Mesenchymal stem cell (in vitro differentiated cells and primary cell): ENCODE measurements around the gene QSOX1.

Experiments used
- DNase-seq: peaks from one replicate; pipeline ENCODE4 v3.0.0-alpha.2; 2013
- H2AFZ ChIP-seq: one replicate; pipeline ENCODE4 v1.6.1; 2013; ENCODE audit warnings: low read depth, mild to moderate bottlenecking, control low read depth, inconsistent platforms, low read length, moderate library complexity
- H2AK5ac ChIP-seq: 2 replicates; pipeline ENCODE4 v1.6.1; 2013; ENCODE audit warnings: low read length, moderate library complexity, mild to moderate bottlenecking, inconsistent platforms; ENCODE audit not compliant: severe bottlenecking
- H2BK120ac ChIP-seq: one replicate; pipeline ENCODE4 v1.6.1; 2013; ENCODE audit warnings: low read depth, mild to moderate bottlenecking, inconsistent platforms, low read length, moderate library complexity
- H2BK12ac ChIP-seq, 2 experiments: one replicate each; pipeline ENCODE4 v1.6.1; 2013; ENCODE audit warnings: inconsistent platforms in 2 of 2, low read length in 2 of 2, mild to moderate bottlenecking in 2 of 2, moderate library complexity in 2 of 2, control low read depth in 1 of 2
- H2BK15ac ChIP-seq: one replicate; pipeline ENCODE4 v1.6.1; 2013; ENCODE audit warnings: mild to moderate bottlenecking, low read depth, inconsistent platforms; ENCODE audit not compliant: poor library complexity, severe bottlenecking
- H2BK5ac ChIP-seq: 2 replicates; pipeline ENCODE4 v1.6.1; 2013; ENCODE audit warnings: low read depth, mild to moderate bottlenecking, low read length, control low read depth, inconsistent platforms; ENCODE audit not compliant: poor library complexity, severe bottlenecking
- H3K14ac ChIP-seq, 2 experiments: one replicate each; pipeline ENCODE4 v1.6.1; 2013; ENCODE audit warnings: inconsistent platforms in 2 of 2, low read length in 2 of 2, control low read depth in 1 of 2, mild to moderate bottlenecking in 1 of 2, moderate library complexity in 1 of 2
- H3K18ac ChIP-seq, 2 experiments: one replicate each; pipeline ENCODE4 v1.6.1; 2013; ENCODE audit warnings: inconsistent platforms in 2 of 2, low read length in 2 of 2, control low read depth in 1 of 2, low read depth in 1 of 2, mild to moderate bottlenecking in 1 of 2
- H3K23ac ChIP-seq, 2 experiments: one replicate each; pipeline ENCODE4 v1.6.1; 2013; ENCODE audit warnings: inconsistent platforms in 2 of 2, low read length in 2 of 2, mild to moderate bottlenecking in 2 of 2, moderate library complexity in 2 of 2, control low read depth in 1 of 2
- H3K27ac ChIP-seq: 2 replicates; pipeline ENCODE4 v1.5.1; 2013; ENCODE audit warnings: mild to moderate bottlenecking, moderate library complexity, low read length, control low read depth, inconsistent platforms; ENCODE audit not compliant: poor library complexity, severe bottlenecking
- H3K27me3 ChIP-seq, 2 experiments: 2 replicates each; pipeline versions ENCODE4 v1.6.1 to v1.7.0; 2013; ENCODE audit warnings: low read length in 2 of 2, mild to moderate bottlenecking in 2 of 2, moderate library complexity in 2 of 2, control low read depth in 1 of 2, inconsistent platforms in 1 of 2; ENCODE audit not compliant: control insufficient read depth in 1 of 2, insufficient read depth in 1 of 2
- H3K36me3 ChIP-seq, 2 experiments: 2 replicates each; pipeline versions ENCODE4 v1.6.1 to v1.7.0; 2013; ENCODE audit warnings: low read length in 2 of 2, control low read depth in 1 of 2, inconsistent platforms in 1 of 2, low read depth in 1 of 2, mild to moderate bottlenecking in 1 of 2; ENCODE audit not compliant: insufficient read depth in 2 of 2, control insufficient read depth in 1 of 2
- H3K4ac ChIP-seq, 2 experiments: one replicate each; pipeline ENCODE4 v1.6.1; 2013; ENCODE audit warnings: inconsistent platforms in 2 of 2, low read length in 2 of 2, mild to moderate bottlenecking in 2 of 2, moderate library complexity in 2 of 2, control low read depth in 1 of 2, low read depth in 1 of 2
- H3K4me1 ChIP-seq: 2 replicates; pipeline ENCODE4 v1.6.1; 2013; ENCODE audit warnings: low read depth, low read length, control low read depth; ENCODE audit not compliant: control insufficient read depth, insufficient read depth
- H3K4me2 ChIP-seq: 2 replicates; pipeline ENCODE4 v1.6.1; 2013; ENCODE audit warnings: low read length, mild to moderate bottlenecking, inconsistent platforms; ENCODE audit not compliant: poor library complexity, severe bottlenecking
- H3K4me3 ChIP-seq, 2 experiments: 2 replicates each; pipeline versions ENCODE4 v1.5.1 to v1.7.0; 2013; ENCODE audit warnings: low read length in 2 of 2, mild to moderate bottlenecking in 2 of 2, control low read depth in 1 of 2, low read depth in 1 of 2; ENCODE audit not compliant: insufficient read depth in 1 of 2
- H3K79me1 ChIP-seq: replicated peaks from 2 replicates; pipeline ENCODE4 v1.6.1; 2013; ENCODE audit warnings: mild to moderate bottlenecking, control low read depth, low read length, inconsistent platforms; ENCODE audit not compliant: poor library complexity, severe bottlenecking
- H3K9ac ChIP-seq: 2 replicates; pipeline ENCODE4 v1.7.0; 2013; ENCODE audit warnings: mild to moderate bottlenecking, low read length, moderate library complexity
- H3K9me3 ChIP-seq: 2 replicates; pipeline ENCODE4 v1.7.0; 2013; ENCODE audit warnings: mild to moderate bottlenecking, low read length; ENCODE audit not compliant: control insufficient read depth
- H4K8ac ChIP-seq: one replicate; pipeline ENCODE4 v1.6.1; 2013; ENCODE audit warnings: inconsistent platforms, mild to moderate bottlenecking, low read length, moderate library complexity
- H4K91ac ChIP-seq: one replicate; pipeline ENCODE4 v1.6.1; 2013; ENCODE audit warnings: mild to moderate bottlenecking, low read length, inconsistent platforms
- WGBS: methylation state at CpG from one replicate; pipeline ENCODE4 v1.1.7; 2013; ENCODE audit warnings: mixed read lengths; 5-methylcytosine and 5-hydroxymethylcytosine counted together

Gene QSOX1

GRCh38 chr1:180217006-180217405 is 62.3 kb downstream of the QSOX1 start:
- Histone ChIP-seq H3K79me1 (no peaks in the 10 kb centered on the region), H3K14ac (no peak overlapping the region), H3K9ac (no peak overlapping the region), H3K23ac (no peak overlapping the region), H3K4me3 (no peak overlapping the region), H2BK12ac (no peak overlapping the region), H4K8ac (no peak overlapping the region), H2BK5ac (no peak overlapping the region), H3K9me3 (no peaks in the 10 kb centered on the region), H3K36me3 (no peaks in the 10 kb centered on the region), H3K4me1 (peaks cover 2% of the 10 kb centered on the region), H2AK5ac (no peak overlapping the region), H3K4me2 (no peak overlapping the region), H2AFZ (no peak overlapping the region), H4K91ac (no peak overlapping the region), H3K4ac (no peak overlapping the region), H3K18ac (no peak overlapping the region), H2BK120ac (no peak overlapping the region), H2BK15ac (no peak overlapping the region), H3K27me3 (peaks cover 21 to 22% of the 10 kb centered on the region in 2 experiments), H3K27ac (no peak overlapping the region)
- 92% methylated on average over 7 of the region's 7 CpGs for WGBS
- no peak for DNase-seq

GRCh38 chr1:180218806-180219765 is 64.4 kb downstream of the QSOX1 start:
- H3K36me3 ChIP-seq = no peaks in the 10 kb centered on the region
- no peak overlapping the region for H3K4me2 ChIP-seq
- H3K27me3 ChIP-seq = peaks cover 41% of the 10 kb centered on the region in 2 experiments
- H3K9me3 ChIP-seq = no peaks in the 10 kb centered on the region
- H2BK15ac ChIP-seq = no peak overlapping the region
- no peak overlapping the region for H3K9ac ChIP-seq
- no peak overlapping the region for H2BK5ac ChIP-seq
- H2AFZ ChIP-seq = no peak overlapping the region
- peaks cover 2% of the 10 kb centered on the region for H3K4me1 ChIP-seq
- no peak overlapping the region for H3K27ac ChIP-seq
- no peak overlapping the region for H2BK12ac ChIP-seq
- no peak overlapping the region for H2AK5ac ChIP-seq
- H3K4me3 ChIP-seq = no peak overlapping the region
- no peak overlapping the region for H4K8ac ChIP-seq
- H3K23ac ChIP-seq = no peak overlapping the region
- DNase-seq = no peak
- WGBS = 83% methylated on average over 19 of the region's 20 CpGs
- no peak overlapping the region for H2BK120ac ChIP-seq
- H4K91ac ChIP-seq = no peak overlapping the region
- no peak overlapping the region for H3K18ac ChIP-seq
- H3K14ac ChIP-seq = no peak overlapping the region
- H3K79me1 ChIP-seq = no peaks in the 10 kb centered on the region
- H3K4ac ChIP-seq = no peak overlapping the region

- Histone ChIP-seq H4K91ac (no peak overlapping the region), H3K4me3 (no peak overlapping the region), H2AFZ (no peak overlapping the region), H3K27ac (no peak overlapping the region), H3K36me3 (no peaks in the 10 kb centered on the region), H2BK15ac (no peak overlapping the region), H3K79me1 (no peaks in the 10 kb centered on the region), H3K4ac (no peak overlapping the region), H3K27me3 (peaks cover 48% of the 10 kb centered on the region in 2 experiments), H3K9ac (no peak overlapping the region), H4K8ac (no peak overlapping the region), H3K9me3 (no peaks in the 10 kb centered on the region), H3K14ac (no peak overlapping the region), H3K23ac (no peak overlapping the region), H2BK5ac (no peak overlapping the region), H2BK12ac (no peak overlapping the region), H3K4me1 (peaks cover 2% of the 10 kb centered on the region), H2AK5ac (no peak overlapping the region), H2BK120ac (no peak overlapping the region), H3K4me2 (no peak overlapping the region), H3K18ac (no peak overlapping the region)
- DNase-seq = no peak
- 91% methylated on average over 10 of the region's 11 CpGs for WGBS
Measured at GRCh38 chr1:180219776-180220175, 65.1 kb downstream of the QSOX1 start.

- DNase-seq = no peak
- H3K27ac ChIP-seq = no peak overlapping the region
- H2BK120ac ChIP-seq = no peak overlapping the region
- H3K4me2 ChIP-seq = no peak overlapping the region
- H3K36me3 ChIP-seq = no peaks in the 10 kb centered on the region
- no peak overlapping the region for H2BK12ac ChIP-seq
- H2AFZ ChIP-seq = no peak overlapping the region
- no peak overlapping the region for H3K14ac ChIP-seq
- H3K4ac ChIP-seq = no peak overlapping the region
- no peaks in the 10 kb centered on the region for H3K9me3 ChIP-seq
- peaks cover 65% of the 10 kb centered on the region in 2 experiments for H3K27me3 ChIP-seq
- H3K4me3 ChIP-seq = no peak overlapping the region
- no peaks in the 10 kb centered on the region for H3K79me1 ChIP-seq
- no peak overlapping the region for H3K23ac ChIP-seq
- H4K8ac ChIP-seq = no peak overlapping the region
- no peak overlapping the region for H2BK5ac ChIP-seq
- H3K18ac ChIP-seq = no peak overlapping the region
- H2AK5ac ChIP-seq = no peak overlapping the region
- WGBS = 79% methylated on average over 6 of the region's 6 CpGs
- H3K9ac ChIP-seq = no peak overlapping the region
- H3K4me1 ChIP-seq = peaks cover 2% of the 10 kb centered on the region
- no peak overlapping the region for H4K91ac ChIP-seq
- H2BK15ac ChIP-seq = no peak overlapping the region
Measured at GRCh38 chr1:180221462-180221861, 66.8 kb downstream of the QSOX1 start.
